Peyer's patch (tissue), 4 donors: ENCODE measurements around the gene PCNX1.

Experiments
- CTCF ChIP-seq, 6 experiments: fragments of 450-650 bp in 4 of 6; fragments of 200-600 bp in 2 of 6; sonication (generic) in 1 of 6; IDR thresholded peaks; one replicate each; pipeline ENCODE4 v1.5.1; 2017 to 2019; ENCODE audit warnings: antibody characterized with exemption in 6 of 6, mild to moderate bottlenecking in 3 of 6, moderate library complexity in 1 of 6
- POLR2A ChIP-seq, 2 donors: fragments of 450-650 bp; IDR thresholded peaks; one replicate each; pipeline ENCODE4 v1.5.1; 2017; ENCODE audit warnings: antibody characterized with exemption in 2 of 2, mild to moderate bottlenecking in 2 of 2, moderate library complexity in 2 of 2

DNA sequence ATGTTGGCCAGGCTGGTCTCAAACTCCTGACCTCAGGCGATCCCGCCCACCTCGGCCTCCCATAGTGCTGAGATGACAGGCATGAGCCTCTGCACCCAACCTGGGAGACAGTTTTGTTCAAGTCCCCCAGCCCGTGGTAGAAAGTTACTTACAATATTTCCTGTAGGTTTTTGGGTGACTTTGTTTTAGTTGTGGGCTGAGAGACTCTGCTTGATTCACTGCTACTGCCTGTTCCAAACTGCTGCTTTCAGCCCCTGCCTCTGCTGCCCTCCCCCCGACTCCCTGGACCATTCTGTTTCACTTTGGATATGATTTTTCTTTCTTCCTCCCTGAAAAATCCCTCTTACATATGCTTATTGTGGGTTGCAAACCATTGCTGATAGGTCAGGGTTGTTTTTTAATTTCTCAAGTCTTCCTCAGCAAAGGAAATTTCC is 13.4 kb upstream of the PCNX1 start:
- TF ChIP-seq CTCF (IDR thresholded peaks at IDR 0.05) (no peak), POLR2A (IDR thresholded peaks at IDR 0.05) (no peak)
